ENCODE measurements around the gene FRMD4A. TPM values are rescaled to one million over a fixed set of nuclear protein-coding genes. Genes with fewer than 3 reads are reported as not detected.

The FRMD4A gene
- total RNA-seq, 2 experiments from 2014 or later, result 0.17 TPM; not detected in 1

- no peaks in the 10 kb centered on the region for H3K9me2 ChIP-seq (ENCODE audit: insufficient read depth, low read length)
- no peaks in the 10 kb centered on the region for H3K9me3 ChIP-seq (ENCODE audit: low read length)
- H4K20me1 ChIP-seq (ENCODE audit: insufficient read depth, low read length), result no peaks in the 10 kb centered on the region
- no peaks in the 10 kb centered on the region for H3K79me2 ChIP-seq (ENCODE audit: insufficient read depth, low read depth, low read length)
- BruUV-seq (replicated peaks), result no TSS peak
- no peak overlapping the region for H3K4me3 ChIP-seq (ENCODE audit: low read depth, low read length, poor library complexity, severe bottlenecking)
- intact Hi-C loops (cut with micrococcal nuclease; ENCODE audit: unreplicated experiment), result no loop called here
- no peaks in the 10 kb centered on the region for H3K4me1 ChIP-seq (ENCODE audit: insufficient read depth, low read length, poor library complexity, severe bottlenecking)
- H2AFZ ChIP-seq (ENCODE audit: low read length), result no peak overlapping the region
- no peak for DNase-seq (ENCODE audit: low spot score)
- no peak overlapping the region for H3K4me2 ChIP-seq (ENCODE audit: low read length)
- ChIA-PET CTCF (ENCODE audit: unreplicated experiment) (no interaction called here), POLR2A (interaction anchor here (1.2 kb wide), 1 partner anchor 25 kb away, joined by 3 read pairs; no protein-coding TSS in a partner anchor)
- no peaks in the 10 kb centered on the region for H3K36me3 ChIP-seq (ENCODE audit: insufficient read depth, low read length)
- H3K27ac ChIP-seq (ENCODE audit: low read depth, low read length, poor library complexity, severe bottlenecking), result no peak overlapping the region
- TF ChIP-seq CTCF (conservative IDR thresholded peaks at IDR 0.05; ENCODE audit: low read length) (no peak), EZH2phosphoT487 (IDR thresholded peaks at IDR 0.05; ENCODE audit: borderline replicate concordance, low read depth, low read length) (no peak)
Measured at GRCh38 chr10:14112056-14112455, 218.7 kb downstream of the FRMD4A start.

GRCh38 chr10:14111208-14111607 lies 219.5 kb downstream of the FRMD4A start:
- CTCF ChIA-PET (ENCODE audit: unreplicated experiment), result no interaction called here
- Histone ChIP-seq H3K36me3 (ENCODE audit: insufficient read depth, low read length) (no peaks in the 10 kb centered on the region), H3K4me3 (ENCODE audit: low read depth, low read length, poor library complexity, severe bottlenecking) (no peak overlapping the region), H3K9me3 (ENCODE audit: low read length) (no peaks in the 10 kb centered on the region), H4K20me1 (ENCODE audit: insufficient read depth, low read length) (no peaks in the 10 kb centered on the region), H3K79me2 (ENCODE audit: insufficient read depth, low read depth, low read length) (no peaks in the 10 kb centered on the region), H3K9me2 (ENCODE audit: insufficient read depth, low read length) (no peaks in the 10 kb centered on the region), H3K27ac (ENCODE audit: low read depth, low read length, poor library complexity, severe bottlenecking) (no peak overlapping the region), H2AFZ (ENCODE audit: low read length) (no peak overlapping the region), H3K4me2 (ENCODE audit: low read length) (no peak overlapping the region), H3K4me1 (ENCODE audit: insufficient read depth, low read length, poor library complexity, severe bottlenecking) (no peaks in the 10 kb centered on the region)
- POLR2A ChIA-PET, result interaction anchor here (0.6 to 1.2 kb wide), 2 partner anchors 25 to 386 kb away, joined by 3 read pairs; no protein-coding TSS in a partner anchor
- no TSS peak for BruUV-seq (replicated peaks)
- intact Hi-C loops (cut with micrococcal nuclease; ENCODE audit: unreplicated experiment), result no loop called here
- DNase-seq (ENCODE audit: low spot score), result no peak
- TF ChIP-seq EZH2phosphoT487 (IDR thresholded peaks at IDR 0.05; ENCODE audit: borderline replicate concordance, low read depth, low read length), result no peak
- no peak for TF ChIP-seq CTCF (conservative IDR thresholded peaks at IDR 0.05; ENCODE audit: low read length)

GRCh38 chr10:14106828-14107227 lies 223.9 kb downstream of the FRMD4A start:
- POLR2A ChIA-PET, result no interaction called here

More at GRCh38 chr10:14106828-14107227, 223.9 kb downstream of the FRMD4A start:
- no peaks in the 10 kb centered on the region for H3K36me3 ChIP-seq (ENCODE audit: insufficient read depth, low read length)
- BruUV-seq (replicated peaks), result no TSS peak
- DNase-seq (ENCODE audit: low spot score), result no peak
- no peaks in the 10 kb centered on the region for H4K20me1 ChIP-seq (ENCODE audit: insufficient read depth, low read length)
- H3K4me2 ChIP-seq (ENCODE audit: low read length), result no peak overlapping the region
- no peak for TF ChIP-seq EZH2phosphoT487 (IDR thresholded peaks at IDR 0.05; ENCODE audit: borderline replicate concordance, low read depth, low read length)
- no peak for TF ChIP-seq CTCF (conservative IDR thresholded peaks at IDR 0.05; ENCODE audit: low read length)
- intact Hi-C loops (cut with micrococcal nuclease; ENCODE audit: unreplicated experiment), result no loop called here
- CTCF ChIA-PET (ENCODE audit: unreplicated experiment), result no interaction called here
- H3K9me2 ChIP-seq (ENCODE audit: insufficient read depth, low read length), result no peaks in the 10 kb centered on the region
- no peak overlapping the region for H3K27ac ChIP-seq (ENCODE audit: low read depth, low read length, poor library complexity, severe bottlenecking)
- no peaks in the 10 kb centered on the region for H3K4me1 ChIP-seq (ENCODE audit: insufficient read depth, low read length, poor library complexity, severe bottlenecking)
- H2AFZ ChIP-seq (ENCODE audit: low read length), result no peak overlapping the region
- no peak overlapping the region for H3K4me3 ChIP-seq (ENCODE audit: low read depth, low read length, poor library complexity, severe bottlenecking)
- no peaks in the 10 kb centered on the region for H3K79me2 ChIP-seq (ENCODE audit: insufficient read depth, low read depth, low read length)
- H3K9me3 ChIP-seq (ENCODE audit: low read length), result no peaks in the 10 kb centered on the region
